Ishikawa (cell line): ENCODE data around the gene QSOX2.

Experiments
- CEBPB ChIP-seq: IDR thresholded peaks from 2 replicates; pipeline ENCODE4 v1.6.1; 2012
- EGR1 ChIP-seq: IDR thresholded peaks from 2 replicates; pipeline ENCODE4 v1.6.1; 2012
- TCF12 ChIP-seq: IDR thresholded peaks from 2 replicates; pipeline ENCODE4 v1.6.1; 2012; ENCODE audit warnings: low read depth
- TEAD4 ChIP-seq: IDR thresholded peaks from 2 replicates; pipeline ENCODE4 v1.6.1; 2012

- no peak for TF ChIP-seq CEBPB
- TF ChIP-seq TCF12: no peak
- TF ChIP-seq EGR1: no peak
- no peak for TF ChIP-seq TEAD4
These were observed 23.1 kb upstream of the QSOX2 start for GRCh38 chr9:136268735-136269134.
